Tibial nerve (tissue), 4 donors: ENCODE data around the gene OR10C1.

Experiments used
- CTCF ChIP-seq, 5 experiments: fragments of 200-600 bp in 3 of 5; fragments of 450-650 bp in 2 of 5; sonication (generic) in 3 of 5; IDR thresholded peaks; one replicate each; pipeline ENCODE4 v1.5.1; 2016 to 2019; ENCODE audit warnings: antibody characterized with exemption in 5 of 5, mild to moderate bottlenecking in 3 of 5, moderate library complexity in 2 of 5
- EP300 ChIP-seq, 2 donors: sonication (generic); formaldehyde crosslinking; IDR thresholded peaks; one replicate each; pipeline ENCODE4 v1.6.1; 2017; ENCODE audit warnings: antibody characterized with exemption in 2 of 2, mild to moderate bottlenecking in 1 of 2
- POLR2A ChIP-seq, 2 donors: fragments of 450-650 bp; IDR thresholded peaks; one replicate each; pipeline ENCODE4 v1.6.1; 2017; ENCODE audit warnings: antibody characterized with exemption in 2 of 2, mild to moderate bottlenecking in 2 of 2, moderate library complexity in 2 of 2

GRCh38 chr6:29461021-29461814, 22.1 kb downstream of the OR10C1 start:
- no peak for TF ChIP-seq CTCF (IDR thresholded peaks at IDR 0.05)
- no peak for TF ChIP-seq EP300 (IDR thresholded peaks at IDR 0.05)
- TF ChIP-seq POLR2A (IDR thresholded peaks at IDR 0.05) = no peak
